Naive B cell (primary cell): ENCODE data around the gene NFIA. TPM values are rescaled to one million over a fixed set of nuclear protein-coding genes. Genes with fewer than 3 reads are reported as not detected.

Source experiments
- ATAC-seq, 2 donors: fragments of 150-1000 bp; cut with Tn5 transposase; 2 replicates each; pipeline ENCODE4 v1.10.0; 2021; ENCODE audit warnings: low read depth in 2 of 2, mild to moderate bottlenecking in 2 of 2, moderate library complexity in 2 of 2
- DNase-seq: peaks from one replicate; pipeline ENCODE4 v3.0.0; 2022
- H3K27ac Mint-ChIP-seq, 6 donors: one replicate each; pipeline ENCODE4 v1.8.0; 2020 to 2022; ENCODE audit warnings: mild to moderate bottlenecking in 6 of 6, mixed read lengths in 6 of 6, moderate library complexity in 5 of 6, inconsistent platforms in 2 of 6
- H3K27me3 Mint-ChIP-seq, 3 donors: one replicate each; pipeline ENCODE4 v1.8.0; 2021 to 2022; ENCODE audit warnings: mixed read lengths in 3 of 3, mild to moderate bottlenecking in 1 of 3
- H3K36me3 Mint-ChIP-seq, 2 donors: one replicate each; pipeline ENCODE4 v1.8.0; 2020 to 2022; ENCODE audit warnings: mixed read lengths in 2 of 2, inconsistent platforms in 1 of 2, mild to moderate bottlenecking in 1 of 2
- H3K4me1 Mint-ChIP-seq, 3 donors: one replicate each; pipeline ENCODE4 v1.8.0; 2020 to 2022; ENCODE audit warnings: mixed read lengths in 3 of 3, inconsistent platforms in 1 of 3, mild to moderate bottlenecking in 1 of 3, moderate library complexity in 1 of 3
- H3K4me3 Mint-ChIP-seq, 8 donors: one replicate each; pipeline ENCODE4 v1.8.0; 2020 to 2022; ENCODE audit warnings: mild to moderate bottlenecking in 8 of 8, mixed read lengths in 8 of 8, moderate library complexity in 8 of 8, inconsistent platforms in 2 of 8
- H3K9me3 Mint-ChIP-seq, 7 donors: one replicate each; pipeline ENCODE4 v1.8.0; 2020 to 2022; ENCODE audit warnings: mixed read lengths in 7 of 7, mild to moderate bottlenecking in 5 of 7, inconsistent platforms in 2 of 7, moderate library complexity in 1 of 7
- polyA plus RNA-seq, 6 donors: library from polyadenylated mRNA; unstranded; fragments of 300-500 nt; fragmentation: Illumina TruSeq; gene quantifications; one replicate each; pipeline ENCODE4 v1.2.3, GENCODE V29; 2021; ENCODE audit warnings: low read depth in 6 of 6

NFIA gene
- polyA plus RNA-seq, 6 donors from 2014 or later: 0.77 to 5.7 (median 1.4) TPM

DNA sequence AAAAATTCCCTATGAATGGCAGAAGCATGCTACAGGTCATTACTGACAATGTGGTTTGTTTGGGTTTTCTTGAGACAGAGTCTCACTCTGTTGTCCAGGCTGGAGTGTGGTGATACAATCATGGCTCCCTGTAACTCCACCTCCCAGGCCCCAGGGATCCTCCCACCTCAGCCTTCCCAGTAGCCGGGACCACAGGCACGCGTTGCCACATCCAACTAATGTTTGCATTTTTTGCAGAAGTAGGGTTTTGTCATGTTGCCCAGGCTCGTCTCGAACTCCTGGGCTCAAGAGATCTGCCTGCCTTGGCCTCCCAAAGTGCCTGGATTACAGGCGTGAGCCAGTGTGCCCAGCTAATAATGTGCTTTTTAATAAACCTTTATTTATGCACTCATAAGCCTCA is 259.1 kb downstream of the NFIA start:
- Mint-ChIP-seq H3K9me3 (no peaks in the 10 kb centered on the region), H3K4me1 (no peaks in the 10 kb centered on the region), H3K27ac (no peak overlapping the region), H3K36me3 (no peaks in the 10 kb centered on the region), H3K27me3 (no peaks in the 10 kb centered on the region), H3K4me3 (no peak overlapping the region)
- no peak for ATAC-seq
- no peak for DNase-seq

GRCh38 chr1:61343734-61344420 is 261.5 kb downstream of the NFIA start:
- ATAC-seq (no peak), DNase-seq (no peak)
- no peaks in the 10 kb centered on the region for H3K36me3 Mint-ChIP-seq
- no peak overlapping the region for H3K4me3 Mint-ChIP-seq
- no peaks in the 10 kb centered on the region for H3K4me1 Mint-ChIP-seq
- no peaks in the 10 kb centered on the region for H3K27me3 Mint-ChIP-seq
- H3K27ac Mint-ChIP-seq: no peak overlapping the region
- H3K9me3 Mint-ChIP-seq: peaks cover 0 to 3% (median 0%) of the 10 kb centered on the region in 7 donors

- no peak overlapping the region for H3K4me3 Mint-ChIP-seq
- ATAC-seq (no peak), DNase-seq (no peak)
- no peak overlapping the region for H3K27ac Mint-ChIP-seq
- no peaks in the 10 kb centered on the region for H3K4me1 Mint-ChIP-seq
- no peaks in the 10 kb centered on the region for H3K27me3 Mint-ChIP-seq
- no peaks in the 10 kb centered on the region for H3K36me3 Mint-ChIP-seq
- peaks cover 0 to 3% (median 0%) of the 10 kb centered on the region in 7 donors for H3K9me3 Mint-ChIP-seq
Measured at GRCh38 chr1:61344696-61345095, 262.3 kb downstream of the NFIA start.

- DNase-seq: no peak
- Mint-ChIP-seq H3K9me3 (peaks cover 0 to 3% (median 0%) of the 10 kb centered on the region in 7 donors), H3K27ac (no peak overlapping the region), H3K4me1 (no peaks in the 10 kb centered on the region), H3K27me3 (no peaks in the 10 kb centered on the region), H3K4me3 (no peak overlapping the region), H3K36me3 (no peaks in the 10 kb centered on the region)
- no peak for ATAC-seq
Measured at GRCh38 chr1:61348025-61348665, 265.8 kb downstream of the NFIA start.

- H3K27me3 Mint-ChIP-seq: no peaks in the 10 kb centered on the region
- no peak for DNase-seq
- ATAC-seq: no peak
- H3K4me3 Mint-ChIP-seq: no peak overlapping the region
- H3K4me1 Mint-ChIP-seq: no peaks in the 10 kb centered on the region
- H3K9me3 Mint-ChIP-seq: no peaks in the 10 kb centered on the region
- no peak overlapping the region for H3K27ac Mint-ChIP-seq
- no peaks in the 10 kb centered on the region for H3K36me3 Mint-ChIP-seq
Measured at GRCh38 chr1:61352845-61353435, 270.6 kb downstream of the NFIA start.

DNA sequence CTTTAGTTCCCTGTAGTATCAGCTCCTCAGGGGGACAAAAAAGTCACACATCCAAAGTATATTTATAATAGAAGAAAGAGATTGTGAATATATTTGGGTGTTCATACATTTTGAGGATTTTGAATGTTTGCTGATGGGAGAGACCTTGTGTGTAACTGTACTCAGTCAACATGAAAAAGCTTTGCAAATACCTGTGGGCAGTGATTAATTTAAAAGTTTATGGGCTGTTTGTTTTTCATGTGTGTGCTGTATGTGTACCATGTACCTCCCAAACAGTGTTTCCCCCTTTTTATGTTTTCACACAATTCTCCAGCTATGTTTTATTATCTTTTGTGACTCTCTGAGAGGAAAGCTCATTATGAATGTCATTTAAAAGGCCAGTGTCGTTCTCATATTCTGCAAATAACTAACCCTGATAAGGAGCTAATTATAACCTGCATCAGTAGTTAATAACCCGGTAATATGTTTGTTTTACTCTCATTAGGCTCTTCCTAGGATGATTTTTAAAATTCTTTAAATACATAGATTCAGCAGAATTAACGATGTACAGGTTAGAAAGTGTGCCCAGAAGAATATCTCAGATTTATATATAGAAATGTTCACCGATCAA is 271.5 kb downstream of the NFIA start:
- Mint-ChIP-seq H3K9me3 (no peaks in the 10 kb centered on the region), H3K4me1 (no peaks in the 10 kb centered on the region)
- ATAC-seq: no peak

DNA sequence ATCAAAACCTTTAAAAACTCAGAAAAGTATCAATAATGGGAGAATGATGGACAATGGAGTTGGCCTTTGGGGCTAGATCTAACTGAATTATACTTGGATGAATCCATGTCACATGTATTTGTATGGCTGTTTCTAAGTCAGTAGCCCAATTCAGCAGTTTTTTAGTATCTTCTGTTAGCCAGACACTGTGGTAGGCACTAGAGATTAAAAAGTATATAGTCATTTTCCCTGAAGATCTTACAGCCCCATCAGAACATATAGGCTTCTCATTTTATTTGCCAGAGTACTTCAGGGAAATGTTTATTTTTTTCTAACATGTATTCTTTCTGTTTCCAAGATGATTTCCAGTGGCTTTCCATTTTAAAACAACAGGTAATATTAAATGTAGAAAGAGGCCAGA is 273.7 kb downstream of the NFIA start:
- H3K4me1 Mint-ChIP-seq: no peaks in the 10 kb centered on the region
- no peak for ATAC-seq
- no peaks in the 10 kb centered on the region for H3K9me3 Mint-ChIP-seq
- no peak overlapping the region for H3K4me3 Mint-ChIP-seq
- H3K27me3 Mint-ChIP-seq: no peaks in the 10 kb centered on the region
- H3K36me3 Mint-ChIP-seq: no peaks in the 10 kb centered on the region
- H3K27ac Mint-ChIP-seq: no peak overlapping the region
- DNase-seq: no peak

More for the DNA sequence above, 271.5 kb downstream of the NFIA start:
- H3K36me3 Mint-ChIP-seq: no peaks in the 10 kb centered on the region
- DNase-seq: no peak
- no peaks in the 10 kb centered on the region for H3K27me3 Mint-ChIP-seq
- no peak overlapping the region for H3K4me3 Mint-ChIP-seq
- H3K27ac Mint-ChIP-seq: no peak overlapping the region

GRCh38 chr1:61356995-61357394 is 274.6 kb downstream of the NFIA start:
- Mint-ChIP-seq H3K36me3 (no peaks in the 10 kb centered on the region), H3K9me3 (no peaks in the 10 kb centered on the region), H3K4me3 (no peak overlapping the region), H3K27ac (no peak overlapping the region), H3K27me3 (no peaks in the 10 kb centered on the region), H3K4me1 (no peaks in the 10 kb centered on the region)
- no peak for DNase-seq
- no peak for ATAC-seq

- Mint-ChIP-seq H3K27ac (no peak overlapping the region), H3K4me1 (no peaks in the 10 kb centered on the region), H3K27me3 (no peaks in the 10 kb centered on the region), H3K4me3 (no peak overlapping the region), H3K9me3 (no peaks in the 10 kb centered on the region), H3K36me3 (no peaks in the 10 kb centered on the region)
- no peak for ATAC-seq
- no peak for DNase-seq
Measured at GRCh38 chr1:61357539-61357938, 275.2 kb downstream of the NFIA start.

GRCh38 chr1:61358770-61359455 is 276.6 kb downstream of the NFIA start:
- ATAC-seq: no peak
- no peak overlapping the region for H3K4me3 Mint-ChIP-seq
- H3K9me3 Mint-ChIP-seq: no peaks in the 10 kb centered on the region
- DNase-seq: no peak
- H3K27me3 Mint-ChIP-seq: no peaks in the 10 kb centered on the region
- no peaks in the 10 kb centered on the region for H3K4me1 Mint-ChIP-seq
- no peak overlapping the region for H3K27ac Mint-ChIP-seq
- H3K36me3 Mint-ChIP-seq: no peaks in the 10 kb centered on the region

DNA sequence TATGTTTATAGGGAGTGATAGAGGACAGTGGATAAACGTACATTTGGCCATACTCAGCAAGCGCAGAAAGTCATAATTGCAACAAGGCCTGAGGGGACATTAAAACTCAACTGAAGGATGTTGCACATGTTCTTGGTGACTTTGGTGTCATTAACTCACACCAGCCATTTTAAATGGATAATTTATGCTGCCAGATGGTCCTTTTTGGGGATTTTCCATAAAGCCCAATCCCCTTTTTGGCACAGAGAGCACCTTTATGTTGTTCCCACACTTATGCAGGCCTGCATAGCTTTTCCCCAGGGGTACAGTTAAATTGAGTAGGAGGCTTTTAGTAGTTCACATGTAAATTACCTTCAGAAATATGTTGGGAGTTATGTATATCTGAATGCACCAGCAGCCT is 279.6 kb downstream of the NFIA start:
- no peaks in the 10 kb centered on the region for H3K9me3 Mint-ChIP-seq
- no peak overlapping the region for H3K4me3 Mint-ChIP-seq
- ATAC-seq (no peak), DNase-seq (no peak)
- H3K36me3 Mint-ChIP-seq: no peaks in the 10 kb centered on the region
- no peaks in the 10 kb centered on the region for H3K27me3 Mint-ChIP-seq
- no peaks in the 10 kb centered on the region for H3K4me1 Mint-ChIP-seq
- no peak overlapping the region for H3K27ac Mint-ChIP-seq

- ATAC-seq (no peak), DNase-seq (no peak)
- H3K9me3 Mint-ChIP-seq: no peaks in the 10 kb centered on the region
- no peaks in the 10 kb centered on the region for H3K36me3 Mint-ChIP-seq
- H3K27me3 Mint-ChIP-seq: no peaks in the 10 kb centered on the region
- H3K27ac Mint-ChIP-seq: no peak overlapping the region
- H3K4me1 Mint-ChIP-seq: no peaks in the 10 kb centered on the region
- no peak overlapping the region for H3K4me3 Mint-ChIP-seq
Measured at GRCh38 chr1:61362351-61362750, 280.0 kb downstream of the NFIA start.

DNA sequence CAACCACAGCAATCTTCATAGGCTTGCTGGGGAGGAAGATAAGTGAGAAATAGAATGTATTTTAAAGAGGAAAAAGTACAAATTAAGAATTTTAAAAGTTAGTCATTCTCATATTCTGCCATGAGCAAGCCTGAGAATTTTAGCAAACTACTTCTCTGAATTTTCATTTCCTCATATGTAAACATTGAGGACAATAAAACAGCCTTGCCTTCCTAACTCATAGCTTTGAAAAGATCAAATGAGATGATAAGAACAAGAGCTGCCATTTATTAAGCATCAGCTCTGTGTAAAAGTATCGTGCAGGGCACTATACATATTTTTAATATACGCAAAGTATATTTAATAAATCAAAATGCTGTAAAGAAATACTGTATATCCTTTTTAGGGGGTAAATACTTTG is 286.0 kb downstream of the NFIA start:
- H3K36me3 Mint-ChIP-seq: no peaks in the 10 kb centered on the region
- H3K4me1 Mint-ChIP-seq: no peaks in the 10 kb centered on the region
- no peak for DNase-seq
- no peak overlapping the region for H3K27ac Mint-ChIP-seq
- H3K9me3 Mint-ChIP-seq: no peaks in the 10 kb centered on the region
- no peak overlapping the region for H3K4me3 Mint-ChIP-seq
- no peak for ATAC-seq
- H3K27me3 Mint-ChIP-seq: peaks cover 0 to 4% (median 0%) of the 10 kb centered on the region in 3 donors
